ENCODE results near the gene WHRN.

WHRN gene

DNA sequence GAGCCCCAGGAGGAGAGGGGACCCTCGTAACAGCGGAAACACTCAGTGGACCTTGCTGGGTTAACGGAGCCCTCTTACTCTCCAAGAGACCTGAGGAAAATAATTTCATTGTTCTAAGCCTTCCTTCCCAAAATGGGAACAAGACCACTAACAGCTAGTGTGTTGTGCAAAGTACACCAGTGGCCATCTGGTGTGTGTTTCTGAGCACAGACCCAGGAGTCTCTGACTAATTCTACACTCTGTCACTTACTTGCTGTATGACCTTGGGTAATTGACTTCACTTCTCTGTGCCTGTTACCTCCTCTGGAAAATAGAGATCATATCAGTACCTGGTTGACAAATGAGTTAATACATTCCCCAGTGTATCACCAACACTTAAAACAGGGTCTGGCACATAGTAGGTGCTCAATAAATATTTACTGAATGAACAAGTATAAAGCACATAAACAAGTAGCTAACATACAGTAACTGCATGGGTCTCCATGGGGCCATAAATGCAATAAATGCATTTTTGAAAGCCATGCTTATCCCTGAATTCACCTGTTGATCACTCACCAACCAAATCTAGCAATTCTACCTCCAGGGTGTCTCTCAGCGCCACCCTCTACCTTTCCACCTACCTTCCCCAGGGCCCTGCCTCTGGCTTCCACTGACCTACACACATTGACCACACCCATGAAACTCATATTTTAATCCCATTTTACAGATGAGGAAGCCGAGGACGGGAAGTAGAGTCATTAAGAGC is 72.8 kb downstream of the WHRN start:
- Histone ChIP-seq H3K27ac (no peak overlapping the region), H4K20me1 (ENCODE audit: insufficient read depth) (no peaks in the 10 kb centered on the region), H3K36me3 (ENCODE audit: insufficient read depth) (no peaks in the 10 kb centered on the region), H3K4me3 (IDR thresholded peaks at IDR 0.05; ENCODE audit: insufficient read depth, low read depth, low read length) (no peak overlapping the region), H3K27me3 (ENCODE audit: insufficient read depth, low read depth) (no peaks in the 10 kb centered on the region), H3K4me2 (no peak overlapping the region), H3K9ac (no peak overlapping the region), H3K79me2 (ENCODE audit: insufficient read depth, low read depth) (no peaks in the 10 kb centered on the region; the same call in 1 of the 2 replicates), H2AFZ (ENCODE audit: low read depth) (no peak overlapping the region), H3K4me1 (ENCODE audit: low read depth, poor library complexity, severe bottlenecking) (no peaks in the 10 kb centered on the region)
- TF ChIP-seq, protein P1, sequence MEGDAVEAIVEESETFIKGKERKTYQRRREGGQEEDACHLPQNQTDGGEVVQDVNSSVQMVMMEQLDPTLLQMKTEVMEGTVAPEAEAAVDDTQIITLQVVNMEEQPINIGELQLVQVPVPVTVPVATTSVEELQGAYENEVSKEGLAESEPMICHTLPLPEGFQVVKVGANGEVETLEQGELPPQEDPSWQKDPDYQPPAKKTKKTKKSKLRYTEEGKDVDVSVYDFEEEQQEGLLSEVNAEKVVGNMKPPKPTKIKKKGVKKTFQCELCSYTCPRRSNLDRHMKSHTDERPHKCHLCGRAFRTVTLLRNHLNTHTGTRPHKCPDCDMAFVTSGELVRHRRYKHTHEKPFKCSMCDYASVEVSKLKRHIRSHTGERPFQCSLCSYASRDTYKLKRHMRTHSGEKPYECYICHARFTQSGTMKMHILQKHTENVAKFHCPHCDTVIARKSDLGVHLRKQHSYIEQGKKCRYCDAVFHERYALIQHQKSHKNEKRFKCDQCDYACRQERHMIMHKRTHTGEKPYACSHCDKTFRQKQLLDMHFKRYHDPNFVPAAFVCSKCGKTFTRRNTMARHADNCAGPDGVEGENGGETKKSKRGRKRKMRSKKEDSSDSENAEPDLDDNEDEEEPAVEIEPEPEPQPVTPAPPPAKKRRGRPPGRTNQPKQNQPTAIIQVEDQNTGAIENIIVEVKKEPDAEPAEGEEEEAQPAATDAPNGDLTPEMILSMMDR (conservative IDR thresholded peaks at IDR 0.05; ENCODE audit: low read depth, low read length), result no peak

DNA sequence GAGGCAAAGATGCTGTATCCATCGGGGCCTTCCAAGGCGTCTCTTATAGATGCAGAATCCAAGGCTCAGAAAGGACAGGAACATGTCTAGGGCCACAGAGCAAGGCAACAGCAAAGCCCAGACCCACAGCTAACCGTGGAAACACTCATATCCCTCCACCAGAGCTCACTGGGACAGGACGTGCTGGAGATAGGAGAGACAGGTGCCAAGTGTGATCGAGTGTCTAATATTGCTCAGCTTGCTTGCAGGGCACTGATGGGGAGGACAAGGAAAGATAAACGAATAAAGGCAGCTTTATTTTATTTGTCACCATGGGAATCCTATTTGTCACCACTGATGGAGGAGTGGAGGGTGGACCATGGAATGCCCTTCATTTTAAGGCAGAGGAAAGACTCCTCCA is 73.5 kb downstream of the WHRN start:
- TF ChIP-seq, protein P1 (conservative IDR thresholded peaks at IDR 0.05; ENCODE audit: low read depth, low read length), result no peak
- Histone ChIP-seq H3K4me1 (ENCODE audit: low read depth, poor library complexity, severe bottlenecking) (no peaks in the 10 kb centered on the region), H3K4me3 (IDR thresholded peaks at IDR 0.05; ENCODE audit: insufficient read depth, low read depth, low read length) (no peak overlapping the region), H3K4me2 (no peak overlapping the region), H3K27ac (no peak overlapping the region), H3K79me2 (ENCODE audit: insufficient read depth, low read depth) (no peaks in the 10 kb centered on the region; the same call in 1 of the 2 replicates), H2AFZ (ENCODE audit: low read depth) (no peak overlapping the region), H3K9ac (no peak overlapping the region), H3K27me3 (ENCODE audit: insufficient read depth, low read depth) (no peaks in the 10 kb centered on the region), H3K36me3 (ENCODE audit: insufficient read depth) (no peaks in the 10 kb centered on the region), H4K20me1 (ENCODE audit: insufficient read depth) (0 out of 2 replicates have a peak, but pooled peaks cover 4% of the 10 kb centered on the region)

DNA sequence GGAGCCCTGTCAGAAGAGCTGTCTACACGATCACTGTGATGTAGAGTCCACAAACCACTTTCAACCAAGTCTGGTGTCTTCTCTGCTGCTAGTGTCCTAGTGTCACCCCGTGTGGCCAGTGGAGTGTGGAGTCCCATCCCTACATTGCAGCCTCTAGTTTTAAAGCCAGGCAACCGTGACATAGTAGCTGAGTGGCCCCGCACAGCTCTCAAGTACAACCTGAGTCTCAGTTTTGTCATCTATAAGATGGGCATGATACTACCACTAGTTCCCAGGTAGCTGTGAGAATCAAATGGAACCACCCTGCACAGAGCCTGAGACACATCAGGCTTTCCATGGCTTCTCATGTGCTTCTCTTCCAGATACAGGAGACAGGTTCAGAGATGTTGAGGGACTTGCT is 74.3 kb downstream of the WHRN start:
- Histone ChIP-seq H3K27me3 (ENCODE audit: insufficient read depth, low read depth) (no peaks in the 10 kb centered on the region), H3K4me2 (no peak overlapping the region), H3K79me2 (ENCODE audit: insufficient read depth, low read depth) (no peaks in the 10 kb centered on the region; the same call in 1 of the 2 replicates), H3K4me1 (ENCODE audit: low read depth, poor library complexity, severe bottlenecking) (no peaks in the 10 kb centered on the region), H3K27ac (no peak overlapping the region), H3K4me3 (IDR thresholded peaks at IDR 0.05; ENCODE audit: insufficient read depth, low read depth, low read length) (no peak overlapping the region), H3K36me3 (ENCODE audit: insufficient read depth) (no peaks in the 10 kb centered on the region), H2AFZ (ENCODE audit: low read depth) (no peak overlapping the region), H4K20me1 (ENCODE audit: insufficient read depth) (0 out of 2 replicates have a peak, but pooled peaks cover 4% of the 10 kb centered on the region), H3K9ac (no peak overlapping the region)
- TF ChIP-seq, protein P1 (conservative IDR thresholded peaks at IDR 0.05; ENCODE audit: low read depth, low read length), result no peak

DNA sequence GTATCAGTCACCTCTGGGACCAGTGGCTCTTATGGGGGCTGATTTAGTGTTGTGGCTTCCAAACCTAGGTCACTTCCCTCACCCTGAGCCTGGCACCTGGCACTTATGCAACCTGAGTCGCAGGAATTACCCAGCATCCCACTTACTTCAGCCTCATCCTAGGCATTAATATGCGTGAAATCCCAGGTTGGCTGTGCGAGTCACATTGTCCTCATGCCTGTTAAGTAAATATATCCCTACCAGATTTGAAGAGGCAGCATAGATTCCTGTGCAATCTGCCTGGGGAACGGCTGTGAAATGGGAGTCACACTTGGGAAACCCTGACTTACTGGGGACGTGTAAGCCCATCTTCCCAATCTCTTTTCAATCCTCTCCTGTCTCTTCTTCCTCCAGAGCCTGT is 74.8 kb downstream of the WHRN start:
- TF ChIP-seq, protein P1 (conservative IDR thresholded peaks at IDR 0.05; ENCODE audit: low read depth, low read length), result no peak
- Histone ChIP-seq H3K36me3 (ENCODE audit: insufficient read depth) (no peaks in the 10 kb centered on the region), H2AFZ (ENCODE audit: low read depth) (no peak overlapping the region), H3K4me1 (ENCODE audit: low read depth, poor library complexity, severe bottlenecking) (no peaks in the 10 kb centered on the region), H3K79me2 (ENCODE audit: insufficient read depth, low read depth) (no peaks in the 10 kb centered on the region), H4K20me1 (ENCODE audit: insufficient read depth) (0 out of 2 replicates have a peak, but pooled peaks cover 4% of the 10 kb centered on the region), H3K27ac (no peak overlapping the region), H3K4me3 (IDR thresholded peaks at IDR 0.05; ENCODE audit: insufficient read depth, low read depth, low read length) (no peak overlapping the region), H3K27me3 (ENCODE audit: insufficient read depth, low read depth) (no peaks in the 10 kb centered on the region), H3K9ac (no peak overlapping the region), H3K4me2 (no peak overlapping the region)
